ENCODE results near the gene LRRFIP1.

The LRRFIP1 gene

GRCh38 chr2:237711458-237712150 lies 84.2 kb downstream of the LRRFIP1 start:
- Histone ChIP-seq H3K27me3 (ENCODE audit: insufficient read depth, low read depth, severe bottlenecking) (no peaks in the 10 kb centered on the region), H3K4me3 (ENCODE audit: low read depth, low read length) (no peak overlapping the region), H3K27ac (no peak overlapping the region), H3K9me3 (ENCODE audit: severe bottlenecking) (no peaks in the 10 kb centered on the region), H3K36me3 (no peaks in the 10 kb centered on the region)
- DNase-seq: no peak
- no peak for TF ChIP-seq CTCF (IDR thresholded peaks at IDR 0.05; ENCODE audit: low read depth, low read length)

- no peaks in the 10 kb centered on the region for H3K9me3 ChIP-seq (ENCODE audit: severe bottlenecking)
- no peak overlapping the region for H3K27ac ChIP-seq
- no peaks in the 10 kb centered on the region for H3K36me3 ChIP-seq
- H3K4me3 ChIP-seq (ENCODE audit: low read depth, low read length): no peak overlapping the region
- H3K27me3 ChIP-seq (ENCODE audit: insufficient read depth, low read depth, severe bottlenecking): no peaks in the 10 kb centered on the region
- TF ChIP-seq CTCF (IDR thresholded peaks at IDR 0.05; ENCODE audit: low read depth, low read length): no peak
- DNase-seq: no peak
Observed at GRCh38 chr2:237712477-237713377, 85.3 kb downstream of the LRRFIP1 start.

- no peaks in the 10 kb centered on the region for H3K9me3 ChIP-seq (ENCODE audit: severe bottlenecking)
- TF ChIP-seq CTCF (IDR thresholded peaks at IDR 0.05; ENCODE audit: low read depth, low read length): no peak
- DNase-seq: no peak
- H3K27me3 ChIP-seq (ENCODE audit: insufficient read depth, low read depth, severe bottlenecking): no peaks in the 10 kb centered on the region
- no peak overlapping the region for H3K4me3 ChIP-seq (ENCODE audit: low read depth, low read length)
- H3K27ac ChIP-seq: no peak overlapping the region
- no peaks in the 10 kb centered on the region for H3K36me3 ChIP-seq
Observed at GRCh38 chr2:237714690-237715458, 87.5 kb downstream of the LRRFIP1 start.

GRCh38 chr2:237715459-237715947 lies 88.1 kb downstream of the LRRFIP1 start:
- no peaks in the 10 kb centered on the region for H3K27me3 ChIP-seq (ENCODE audit: insufficient read depth, low read depth, severe bottlenecking)
- no peak overlapping the region for H3K4me3 ChIP-seq (ENCODE audit: low read depth, low read length)
- no peak for DNase-seq
- no peak for TF ChIP-seq CTCF (IDR thresholded peaks at IDR 0.05; ENCODE audit: low read depth, low read length)
- H3K27ac ChIP-seq: no peak overlapping the region
- H3K36me3 ChIP-seq: no peaks in the 10 kb centered on the region
- H3K9me3 ChIP-seq (ENCODE audit: severe bottlenecking): no peaks in the 10 kb centered on the region

- Histone ChIP-seq H3K27me3 (ENCODE audit: insufficient read depth, low read depth, severe bottlenecking) (no peaks in the 10 kb centered on the region), H3K9me3 (ENCODE audit: severe bottlenecking) (no peaks in the 10 kb centered on the region), H3K36me3 (no peaks in the 10 kb centered on the region), H3K4me3 (ENCODE audit: low read depth, low read length) (no peak overlapping the region), H3K27ac (no peak overlapping the region)
- TF ChIP-seq CTCF (IDR thresholded peaks at IDR 0.05; ENCODE audit: low read depth, low read length): no peak
- DNase-seq: no peak
Observed at GRCh38 chr2:237716011-237716410, 88.6 kb downstream of the LRRFIP1 start.

Data from WERI-Rb-1 (cell line).